Epithelial cell of esophagus (primary cell): ENCODE measurements around the gene ALKBH7.

Experiments
- DNase-seq: peaks from one replicate; pipeline ENCODE4 v3.0.0; 2010; ENCODE audit warnings: low read depth
- H3K4me3 ChIP-seq: 2 replicates; pipeline ENCODE4 v1.5.1; 2011; ENCODE audit warnings: mild to moderate bottlenecking, low read length, control low read depth
- TF ChIP-seq, protein P1 (sequence below): IDR thresholded peaks from 2 replicates; pipeline ENCODE4 v1.5.1; 2011; ENCODE audit warnings: low read depth, mild to moderate bottlenecking, low read length, control low read depth, inconsistent platforms; ENCODE audit not compliant: insufficient read depth; ENCODE audit errors: missing control alignments

Gene ALKBH7, protein sequence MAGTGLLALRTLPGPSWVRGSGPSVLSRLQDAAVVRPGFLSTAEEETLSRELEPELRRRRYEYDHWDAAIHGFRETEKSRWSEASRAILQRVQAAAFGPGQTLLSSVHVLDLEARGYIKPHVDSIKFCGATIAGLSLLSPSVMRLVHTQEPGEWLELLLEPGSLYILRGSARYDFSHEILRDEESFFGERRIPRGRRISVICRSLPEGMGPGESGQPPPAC

GRCh38 chr19:6372594-6373095 lies at the start of gene ALKBH7:
TSS of gene ALKBH7 (plus strand) at chr19:6372794. CDS start at chr19:6372821, 27 bp downstream.
- DNase-seq = peak; percentile 100
- peak within 1 kb of the TSS; percentile 72 for H3K4me3 ChIP-seq
- TF ChIP-seq, protein P1, sequence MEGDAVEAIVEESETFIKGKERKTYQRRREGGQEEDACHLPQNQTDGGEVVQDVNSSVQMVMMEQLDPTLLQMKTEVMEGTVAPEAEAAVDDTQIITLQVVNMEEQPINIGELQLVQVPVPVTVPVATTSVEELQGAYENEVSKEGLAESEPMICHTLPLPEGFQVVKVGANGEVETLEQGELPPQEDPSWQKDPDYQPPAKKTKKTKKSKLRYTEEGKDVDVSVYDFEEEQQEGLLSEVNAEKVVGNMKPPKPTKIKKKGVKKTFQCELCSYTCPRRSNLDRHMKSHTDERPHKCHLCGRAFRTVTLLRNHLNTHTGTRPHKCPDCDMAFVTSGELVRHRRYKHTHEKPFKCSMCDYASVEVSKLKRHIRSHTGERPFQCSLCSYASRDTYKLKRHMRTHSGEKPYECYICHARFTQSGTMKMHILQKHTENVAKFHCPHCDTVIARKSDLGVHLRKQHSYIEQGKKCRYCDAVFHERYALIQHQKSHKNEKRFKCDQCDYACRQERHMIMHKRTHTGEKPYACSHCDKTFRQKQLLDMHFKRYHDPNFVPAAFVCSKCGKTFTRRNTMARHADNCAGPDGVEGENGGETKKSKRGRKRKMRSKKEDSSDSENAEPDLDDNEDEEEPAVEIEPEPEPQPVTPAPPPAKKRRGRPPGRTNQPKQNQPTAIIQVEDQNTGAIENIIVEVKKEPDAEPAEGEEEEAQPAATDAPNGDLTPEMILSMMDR = no peak

GRCh38 chr19:6324757-6325156 lies 47.8 kb upstream of the ALKBH7 start:
- H3K4me3 ChIP-seq = no peak overlapping the region
- no peak for DNase-seq
- TF ChIP-seq, protein P1 = no peak

DNA sequence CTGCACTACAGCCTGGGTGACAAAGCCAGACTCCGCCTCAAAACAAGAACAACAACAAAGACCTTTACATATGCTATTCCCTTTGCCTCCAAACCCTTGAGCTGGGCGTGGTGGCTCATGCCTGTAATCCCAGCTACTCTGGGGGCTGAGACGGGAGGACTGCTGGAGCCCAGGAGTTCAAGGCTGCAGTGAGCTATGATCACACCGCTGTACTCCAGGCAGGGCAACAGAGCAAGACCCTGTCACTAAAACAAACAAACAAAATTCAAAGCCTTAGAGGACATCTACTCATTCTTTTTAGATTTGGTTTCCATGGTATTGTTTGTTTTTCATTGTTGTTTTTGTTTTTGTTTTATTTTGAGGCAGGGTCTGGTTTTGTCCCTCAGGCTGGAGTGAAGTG lies 47.0 kb upstream of the ALKBH7 start:
- no peak for DNase-seq
- TF ChIP-seq, protein P1 = no peak
- H3K4me3 ChIP-seq = no peak overlapping the region

DNA sequence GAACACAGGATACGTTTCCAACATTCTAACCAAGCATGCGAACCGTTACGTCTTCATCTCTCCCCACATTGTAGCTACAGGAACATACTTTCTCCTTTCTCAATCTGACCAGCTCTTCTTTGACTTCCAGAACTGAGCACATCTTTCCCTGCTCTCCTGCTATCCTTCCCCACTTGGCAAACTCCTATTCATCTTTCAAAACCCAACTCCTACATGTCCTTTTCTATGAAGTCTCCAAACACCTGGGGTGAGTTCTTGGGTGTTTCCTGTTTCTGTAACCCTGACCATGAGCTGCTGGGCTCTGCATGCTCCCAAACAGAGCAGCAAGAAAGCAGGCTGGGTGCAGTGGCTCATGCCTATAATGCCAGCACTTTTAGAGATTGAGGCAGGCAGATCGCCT lies 45.8 kb upstream of the ALKBH7 start:
- no peak overlapping the region for H3K4me3 ChIP-seq
- no peak for DNase-seq
- TF ChIP-seq, protein P1 = no peak

DNA sequence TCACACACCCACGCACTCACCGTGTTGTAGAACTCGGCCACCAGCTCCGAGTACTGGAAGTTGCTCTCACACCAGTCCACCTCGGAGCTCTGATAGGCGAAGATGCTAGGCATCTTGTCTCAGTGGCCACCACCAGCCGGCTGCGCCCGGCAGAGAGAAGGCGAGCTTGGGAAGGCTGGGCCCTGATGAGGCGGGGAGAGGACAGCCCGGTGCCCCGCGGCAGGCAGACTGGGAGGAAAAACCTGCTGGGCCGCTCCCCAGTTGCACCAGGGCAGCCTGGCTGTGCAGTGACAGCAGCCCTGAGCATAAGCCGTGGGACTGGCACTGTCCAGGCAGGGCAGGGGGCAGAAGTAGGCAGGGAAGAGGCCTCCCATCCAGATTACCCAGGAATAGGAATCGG lies 39.2 kb upstream of the ALKBH7 start, which contains the start of gene ACER1:
Gene ACER1 (minus strand): TSS at position 174 of the 400 bp plus-strand sequence. CDS start 61 bp downstream, at position 113.
- TF ChIP-seq, protein P1 = no peak
- peak; percentile 56 for DNase-seq
- no peak within 1 kb of the TSS for H3K4me3 ChIP-seq

GRCh38 chr19:6334490-6335285 lies 37.9 kb upstream of the ALKBH7 start:
- no peak for DNase-seq
- TF ChIP-seq, protein P1 = no peak
- no peak overlapping the region for H3K4me3 ChIP-seq
